ENCODE data around the gene RBM4B.

The RBM4B gene

DNA sequence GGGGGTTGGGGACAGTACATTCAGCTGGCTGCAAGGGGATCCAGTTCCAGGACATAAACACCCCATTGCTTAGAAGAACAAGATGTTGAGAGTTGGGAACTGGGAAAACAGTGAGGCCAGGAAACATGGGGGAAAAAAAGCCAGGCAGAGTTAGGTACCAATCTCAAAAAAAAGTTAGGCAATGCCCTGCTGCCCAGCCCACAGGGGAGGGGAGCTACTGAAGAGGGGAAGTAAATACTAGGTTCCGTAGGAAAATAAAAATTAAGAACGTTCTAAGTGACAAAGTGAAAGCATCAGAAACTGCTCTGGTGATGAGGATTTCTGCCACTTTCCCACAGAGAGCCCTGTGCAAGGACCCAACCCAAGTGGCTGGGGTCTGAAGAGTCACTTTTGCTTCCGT, 39.3 kb upstream of the RBM4B start:
- H3K4me3 ChIP-seq (ENCODE audit: low read depth, low read length): no peak overlapping the region
- no peak for DNase-seq (ENCODE audit: low read depth)
- TF ChIP-seq, protein P1, sequence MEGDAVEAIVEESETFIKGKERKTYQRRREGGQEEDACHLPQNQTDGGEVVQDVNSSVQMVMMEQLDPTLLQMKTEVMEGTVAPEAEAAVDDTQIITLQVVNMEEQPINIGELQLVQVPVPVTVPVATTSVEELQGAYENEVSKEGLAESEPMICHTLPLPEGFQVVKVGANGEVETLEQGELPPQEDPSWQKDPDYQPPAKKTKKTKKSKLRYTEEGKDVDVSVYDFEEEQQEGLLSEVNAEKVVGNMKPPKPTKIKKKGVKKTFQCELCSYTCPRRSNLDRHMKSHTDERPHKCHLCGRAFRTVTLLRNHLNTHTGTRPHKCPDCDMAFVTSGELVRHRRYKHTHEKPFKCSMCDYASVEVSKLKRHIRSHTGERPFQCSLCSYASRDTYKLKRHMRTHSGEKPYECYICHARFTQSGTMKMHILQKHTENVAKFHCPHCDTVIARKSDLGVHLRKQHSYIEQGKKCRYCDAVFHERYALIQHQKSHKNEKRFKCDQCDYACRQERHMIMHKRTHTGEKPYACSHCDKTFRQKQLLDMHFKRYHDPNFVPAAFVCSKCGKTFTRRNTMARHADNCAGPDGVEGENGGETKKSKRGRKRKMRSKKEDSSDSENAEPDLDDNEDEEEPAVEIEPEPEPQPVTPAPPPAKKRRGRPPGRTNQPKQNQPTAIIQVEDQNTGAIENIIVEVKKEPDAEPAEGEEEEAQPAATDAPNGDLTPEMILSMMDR (IDR thresholded peaks at IDR 0.05; ENCODE audit: insufficient read depth, low read depth, low read length, missing control alignments): no peak

DNA sequence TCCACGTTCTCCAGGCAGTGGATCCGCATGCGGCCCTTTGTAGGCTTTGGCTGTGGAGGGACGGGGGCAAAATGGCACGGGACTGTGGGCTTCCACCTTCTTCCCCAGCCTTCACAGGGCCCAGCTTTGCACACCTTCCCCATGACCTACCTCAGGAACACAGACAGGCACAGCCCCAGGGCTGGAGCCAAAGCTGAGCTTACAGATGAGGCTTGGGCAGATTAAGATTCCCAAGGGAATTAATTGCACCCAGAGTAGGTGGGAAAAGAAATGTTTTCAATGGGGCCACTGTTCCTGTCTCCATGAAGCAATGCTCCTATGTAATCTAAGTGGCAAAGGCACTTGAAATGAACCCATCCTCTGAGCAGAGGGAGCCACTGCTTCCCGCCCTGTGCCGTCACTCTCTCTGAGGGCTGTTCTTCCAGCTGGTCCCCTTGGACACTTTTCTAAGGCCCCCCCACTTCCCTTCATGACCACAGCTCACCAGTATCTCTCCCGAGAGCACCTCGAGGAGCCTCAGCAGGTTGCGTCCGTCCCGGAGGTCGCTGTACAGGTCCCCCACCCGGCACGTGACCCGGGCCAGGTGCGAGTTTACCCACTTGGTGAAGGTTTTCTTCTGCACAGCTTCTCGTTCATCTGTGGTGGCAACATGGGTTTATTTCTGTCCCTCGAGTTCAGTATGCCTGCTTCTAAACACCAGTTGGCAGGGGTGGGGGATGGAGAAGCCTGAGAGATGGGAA, 37.8 kb upstream of the RBM4B start:
- TF ChIP-seq, protein P1 (IDR thresholded peaks at IDR 0.05; ENCODE audit: insufficient read depth, low read depth, low read length, missing control alignments): no peak
- no peak for DNase-seq (ENCODE audit: low read depth)
- no peak overlapping the region for H3K4me3 ChIP-seq (ENCODE audit: low read depth, low read length)

DNA sequence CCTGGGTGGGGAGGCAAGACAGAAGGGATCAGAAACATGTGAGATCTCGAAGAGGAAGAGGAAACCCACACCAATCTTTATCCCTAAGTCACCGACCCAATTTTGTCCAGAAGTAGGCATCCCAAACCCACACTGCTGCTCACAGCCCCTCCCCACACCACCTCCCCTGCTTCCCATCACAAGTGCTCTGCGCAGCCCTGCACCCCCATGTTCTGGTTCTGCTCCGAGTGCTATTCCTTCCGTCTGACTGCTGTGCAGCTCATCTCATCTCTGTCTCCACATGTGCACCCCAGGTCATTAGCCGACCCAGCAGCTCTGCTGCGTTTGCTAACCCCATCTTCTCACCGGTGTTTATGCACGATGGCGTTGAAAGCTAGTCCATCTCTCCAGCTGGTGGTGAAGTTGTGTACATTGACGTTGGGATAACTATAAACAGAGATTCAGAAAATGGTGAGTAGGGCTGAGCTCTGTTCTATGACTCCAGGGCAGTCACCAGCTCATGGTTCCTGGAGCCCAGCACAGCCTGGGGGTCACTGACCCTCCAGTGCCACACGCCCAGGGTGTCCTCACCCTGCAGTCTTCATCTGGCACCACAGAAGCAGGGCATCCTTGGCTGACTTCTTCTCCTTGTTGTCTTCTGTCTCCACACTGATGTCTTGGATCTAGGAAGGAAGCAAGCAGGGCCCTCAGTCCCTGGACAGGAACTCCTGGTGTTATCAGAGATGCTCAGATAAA, 36.2 kb upstream of the RBM4B start:
- TF ChIP-seq, protein P1 (IDR thresholded peaks at IDR 0.05; ENCODE audit: insufficient read depth, low read depth, low read length, missing control alignments): no peak
- DNase-seq (ENCODE audit: low read depth): no peak
- no peak overlapping the region for H3K4me3 ChIP-seq (ENCODE audit: low read depth, low read length)

DNA sequence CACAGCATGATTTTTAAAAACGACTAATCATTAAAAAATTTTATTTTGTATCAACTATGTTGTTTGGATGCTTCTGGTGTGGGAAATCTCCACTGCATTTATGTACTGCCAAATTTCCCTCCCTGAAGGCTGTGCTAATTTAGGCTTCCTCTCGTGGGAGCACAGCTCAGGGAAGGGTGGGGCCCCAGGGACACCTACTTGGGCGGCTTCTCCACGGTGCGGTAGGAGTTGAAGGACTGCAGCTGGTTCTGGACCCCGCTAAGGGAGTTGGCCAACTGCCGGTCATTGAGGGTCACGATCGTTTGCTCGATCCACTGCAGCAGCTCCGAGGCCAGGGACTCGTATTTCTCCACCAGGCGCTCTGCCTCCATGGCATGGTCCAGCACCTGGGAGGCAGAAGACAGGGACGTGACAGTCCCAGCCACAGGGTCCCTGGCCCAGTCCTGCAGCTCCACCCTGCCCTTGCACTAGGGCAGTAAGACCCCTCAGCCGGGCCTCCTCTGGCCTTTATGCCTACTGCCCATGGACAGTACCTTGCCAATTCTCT, 32.8 kb upstream of the RBM4B start:
- TF ChIP-seq, protein P1 (IDR thresholded peaks at IDR 0.05; ENCODE audit: insufficient read depth, low read depth, low read length, missing control alignments): no peak
- no peak overlapping the region for H3K4me3 ChIP-seq (ENCODE audit: low read depth, low read length)
- DNase-seq (ENCODE audit: low read depth): no peak

DNA sequence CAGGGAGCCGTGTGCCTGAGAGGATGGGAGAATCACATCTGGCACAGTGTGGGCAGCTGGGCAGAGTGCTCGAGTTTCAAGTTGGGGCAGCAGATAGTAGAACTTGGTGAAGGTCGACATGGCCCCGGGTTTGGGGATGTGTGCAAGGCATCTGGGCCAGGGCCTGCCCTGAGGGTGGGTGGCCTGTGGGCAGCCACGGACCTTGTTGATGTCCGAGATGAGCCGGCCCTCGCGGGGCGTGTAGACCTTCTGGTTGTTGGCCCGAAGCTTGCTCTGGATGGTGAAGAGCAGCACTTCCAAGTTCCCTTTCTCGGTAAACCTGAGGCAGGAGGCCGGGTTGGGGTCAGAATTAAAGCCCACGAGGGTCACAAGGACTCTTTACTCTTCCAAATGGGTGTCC, 31.0 kb upstream of the RBM4B start:
- DNase-seq (ENCODE audit: low read depth): no peak
- no peak overlapping the region for H3K4me3 ChIP-seq (ENCODE audit: low read depth, low read length)

DNA sequence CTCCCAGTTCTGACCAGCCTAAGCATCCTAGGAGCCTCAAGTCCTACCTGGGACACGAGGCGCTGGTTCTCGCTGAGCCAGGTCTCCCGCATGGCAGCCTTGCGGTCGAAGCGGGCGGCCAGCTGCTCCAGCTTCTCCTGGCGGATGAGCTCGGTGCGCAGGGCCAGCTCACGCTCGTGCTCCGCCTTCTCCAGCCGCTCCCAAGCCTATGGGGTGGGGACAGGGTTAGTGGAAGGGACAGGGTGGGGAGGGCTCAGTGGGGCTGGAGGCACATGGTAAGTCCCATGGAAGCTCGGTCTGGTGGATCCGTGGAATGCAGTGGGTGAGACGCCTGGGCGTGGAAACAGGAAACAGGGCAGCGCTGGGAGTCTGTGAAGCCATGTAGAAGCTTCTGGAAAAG, 30.4 kb upstream of the RBM4B start:
- no peak overlapping the region for H3K4me3 ChIP-seq (ENCODE audit: low read depth, low read length)
- TF ChIP-seq, protein P1 (IDR thresholded peaks at IDR 0.05; ENCODE audit: insufficient read depth, low read depth, low read length, missing control alignments): no peak
- DNase-seq (ENCODE audit: low read depth): no peak

More for the DNA sequence above, 31.0 kb upstream of the RBM4B start:
- TF ChIP-seq, protein P1 (IDR thresholded peaks at IDR 0.05; ENCODE audit: insufficient read depth, low read depth, low read length, missing control alignments): no peak
